ENCODE data around the gene FGF14.

FGF14 gene

DNA sequence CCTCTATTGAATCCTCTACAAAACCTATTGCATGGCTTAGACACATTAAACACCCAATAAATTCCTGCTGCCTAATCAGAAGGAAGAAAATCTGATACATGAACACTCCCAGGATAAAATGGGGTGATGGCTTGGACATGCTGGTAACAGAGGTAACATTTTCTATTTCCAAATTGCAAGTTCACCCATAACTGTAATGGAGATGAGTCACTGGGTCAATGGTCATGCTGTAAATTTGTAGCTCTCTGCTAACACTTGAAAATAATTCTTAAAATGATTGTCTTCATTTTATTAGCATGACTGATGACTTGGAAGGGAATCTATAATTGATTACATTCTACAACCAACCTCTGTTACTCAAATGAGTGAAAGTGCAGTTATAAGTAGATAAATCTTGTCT is 434.1 kb downstream of the FGF14 start:
- DNase-seq = no peak

GRCh38 chr13:101967216-101967615 is 434.6 kb downstream of the FGF14 start:
- no peak for DNase-seq

- no peak for DNase-seq
Measured at GRCh38 chr13:101965096-101965495, 436.8 kb downstream of the FGF14 start.

DNA sequence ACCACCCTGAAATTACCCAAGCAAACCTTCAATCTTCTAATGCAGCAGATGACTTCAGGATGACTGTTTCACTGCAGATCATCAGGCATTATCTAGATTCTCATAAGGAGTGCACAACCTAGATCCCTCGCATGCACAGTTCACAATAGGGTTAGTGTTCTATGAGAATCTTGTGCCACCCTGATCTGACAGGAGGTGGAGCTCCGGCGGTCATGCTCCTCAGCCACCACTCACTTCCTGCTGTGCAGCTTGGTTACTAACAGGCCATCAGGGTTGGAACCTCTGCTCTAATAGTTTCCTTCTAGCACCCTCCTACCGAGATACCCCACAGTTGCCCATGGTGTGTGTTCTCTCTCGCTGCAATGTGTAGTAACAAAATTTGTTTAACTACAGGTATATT is 442.8 kb downstream of the FGF14 start:
- DNase-seq = no peak

DNA sequence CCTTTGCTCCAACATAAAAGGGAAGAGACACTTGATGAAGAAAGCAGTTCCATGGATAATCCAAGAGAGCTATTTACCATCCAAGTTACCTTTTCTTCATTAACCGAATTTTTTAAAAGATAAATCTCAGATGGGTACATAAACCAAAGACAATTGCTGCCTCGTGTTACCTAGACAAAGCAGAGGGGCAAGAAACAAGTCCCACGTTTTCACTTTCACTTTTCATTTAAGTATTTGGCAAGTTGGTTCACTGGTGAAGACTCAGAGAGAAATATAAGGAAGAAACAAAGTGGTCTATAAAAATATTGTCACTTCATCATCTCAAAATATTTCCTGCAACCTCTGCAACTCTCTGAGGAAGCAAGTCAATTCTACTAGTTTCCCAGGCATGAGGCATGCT is 446.1 kb downstream of the FGF14 start:
- DNase-seq = no peak

- DNase-seq = no peak
Measured at GRCh38 chr13:101951114-101951513, 450.7 kb downstream of the FGF14 start.

- no peak for DNase-seq
Measured at GRCh38 chr13:101949681-101950080, 452.2 kb downstream of the FGF14 start.

GRCh38 chr13:101946401-101946800 is 455.4 kb downstream of the FGF14 start:
- no peak for DNase-seq

DNA sequence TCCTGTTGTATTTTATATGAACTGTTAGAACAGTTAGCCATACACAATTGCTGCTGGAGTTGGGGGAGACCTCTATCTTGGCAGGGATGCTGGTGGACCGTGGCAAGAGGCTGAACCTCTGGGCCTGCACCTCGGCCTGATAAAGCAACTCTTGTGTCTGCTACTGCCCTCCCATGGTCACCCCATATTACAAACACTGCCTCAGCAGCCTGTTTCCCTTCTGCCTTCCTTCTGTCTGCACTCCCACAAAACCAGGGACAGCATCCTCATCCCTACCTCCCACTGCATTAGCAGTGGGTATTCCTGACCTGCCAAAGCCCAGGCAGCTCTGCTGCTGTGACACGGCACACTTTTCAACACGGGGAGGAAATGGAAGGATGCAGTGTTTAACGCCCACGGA is 456.4 kb downstream of the FGF14 start:
- no peak for DNase-seq

GRCh38 chr13:101944521-101944920 is 457.3 kb downstream of the FGF14 start:
- DNase-seq = no peak

- DNase-seq = no peak
Measured at GRCh38 chr13:101942535-101943157, 459.2 kb downstream of the FGF14 start.

DNA sequence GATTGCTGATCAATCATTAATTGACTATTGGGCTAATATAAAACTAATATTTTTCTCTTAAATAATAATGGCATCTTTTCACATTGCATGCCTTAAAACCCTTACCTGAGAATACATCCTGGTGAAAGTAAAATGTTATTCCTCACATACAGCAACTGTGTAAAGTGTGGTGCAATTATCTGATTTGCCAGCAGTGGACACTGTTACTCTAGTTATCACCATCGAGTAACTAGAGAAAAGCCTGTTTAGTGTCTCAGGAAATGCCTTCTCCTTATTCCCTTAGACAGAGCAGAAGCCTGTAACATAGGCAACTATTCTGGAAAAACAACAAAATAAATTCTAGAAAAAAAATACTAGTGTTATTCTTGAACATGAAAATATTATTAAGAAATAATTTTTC is 459.8 kb downstream of the FGF14 start:
- peak; percentile 64 to 72 for DNase-seq

DNA sequence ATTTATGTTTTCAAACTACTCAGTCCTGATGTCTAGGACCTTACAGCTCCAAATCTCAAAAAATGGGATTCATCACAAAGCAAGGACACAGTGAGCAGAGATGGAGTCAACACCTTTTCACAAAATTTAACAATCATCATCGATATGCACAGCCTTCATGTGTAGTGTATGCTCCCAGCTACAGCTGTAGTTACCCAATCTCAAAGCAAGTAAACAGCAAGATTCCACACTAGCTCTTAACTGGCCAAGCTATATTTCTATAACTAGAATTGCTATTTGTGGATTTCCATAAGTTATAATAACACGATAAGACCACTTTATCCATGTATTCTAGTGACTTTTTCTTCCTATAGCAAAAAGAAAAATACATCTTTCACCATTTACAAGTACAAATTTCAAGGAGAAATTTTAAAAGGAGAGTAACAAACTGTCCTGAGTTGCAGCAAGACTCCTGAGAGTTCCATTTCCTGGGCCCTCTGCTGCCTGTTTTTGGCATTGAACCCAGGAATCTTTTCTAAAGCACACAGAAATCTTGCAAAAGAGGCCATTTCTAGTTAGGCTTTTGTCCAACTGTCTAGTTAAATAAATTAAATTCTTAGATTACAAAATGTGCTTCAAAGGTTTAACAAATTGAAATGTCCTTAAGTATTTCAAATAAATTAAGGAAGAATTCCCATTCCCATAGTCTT is 460.6 kb downstream of the FGF14 start:
- no peak for DNase-seq

DNA sequence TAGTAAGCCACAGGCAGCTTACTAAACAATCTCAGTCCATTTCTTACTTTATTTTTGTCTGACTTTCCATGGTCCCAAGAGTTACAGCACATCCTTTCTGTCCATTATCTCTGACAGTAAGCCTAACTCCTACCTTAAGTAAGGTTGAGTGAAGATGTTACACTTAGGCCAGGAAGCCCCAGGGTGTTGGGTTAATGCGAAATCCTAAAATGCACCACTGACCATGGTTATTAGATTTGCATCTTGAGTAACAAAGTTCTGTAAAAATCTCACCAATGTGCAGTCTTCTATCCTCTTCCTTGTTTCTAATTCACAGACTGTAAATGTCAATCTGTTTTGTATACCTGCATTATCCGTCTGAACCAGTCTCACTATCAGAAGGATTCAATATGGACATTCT is 462.5 kb downstream of the FGF14 start:
- no peak for DNase-seq

DNA sequence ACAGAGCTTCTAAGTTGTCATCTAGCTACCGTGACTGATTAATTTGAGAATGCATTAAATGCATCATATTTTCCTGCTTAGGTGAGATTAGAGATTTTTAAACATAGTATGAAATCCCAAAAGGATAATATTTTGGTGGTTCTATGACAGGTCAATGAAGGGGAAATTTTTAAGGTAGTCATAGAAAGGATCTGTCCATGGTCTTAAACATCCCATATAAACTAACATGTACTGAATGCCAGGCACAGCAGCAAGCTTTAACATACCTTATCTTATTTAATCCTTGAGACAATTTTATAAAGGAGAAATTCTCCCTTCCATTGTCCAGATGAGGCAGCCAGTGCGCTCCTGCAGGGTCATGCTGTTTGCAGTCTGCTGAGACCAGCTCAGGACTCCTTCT is 466.0 kb downstream of the FGF14 start:
- DNase-seq = no peak

DNA sequence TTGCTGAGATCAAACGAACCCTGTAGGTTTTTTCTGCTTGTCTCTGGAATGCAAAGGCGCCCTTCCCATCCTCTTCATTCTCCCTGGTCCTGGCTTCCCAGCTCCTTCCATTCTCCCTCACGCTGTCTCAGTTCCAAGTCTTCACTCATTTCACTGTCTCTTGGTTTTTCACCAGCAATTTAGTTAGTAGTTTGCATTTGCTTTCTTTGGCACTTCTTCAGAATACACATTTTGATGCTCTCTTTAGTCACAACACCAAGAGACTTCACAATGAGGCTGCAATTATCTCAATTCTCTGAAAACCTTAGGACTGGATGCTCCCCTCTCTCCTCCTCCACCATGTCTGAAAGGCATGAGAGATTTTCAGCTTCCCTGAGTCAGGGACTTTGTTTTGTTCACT is 470.7 kb downstream of the FGF14 start:
- DNase-seq = no peak

DNA sequence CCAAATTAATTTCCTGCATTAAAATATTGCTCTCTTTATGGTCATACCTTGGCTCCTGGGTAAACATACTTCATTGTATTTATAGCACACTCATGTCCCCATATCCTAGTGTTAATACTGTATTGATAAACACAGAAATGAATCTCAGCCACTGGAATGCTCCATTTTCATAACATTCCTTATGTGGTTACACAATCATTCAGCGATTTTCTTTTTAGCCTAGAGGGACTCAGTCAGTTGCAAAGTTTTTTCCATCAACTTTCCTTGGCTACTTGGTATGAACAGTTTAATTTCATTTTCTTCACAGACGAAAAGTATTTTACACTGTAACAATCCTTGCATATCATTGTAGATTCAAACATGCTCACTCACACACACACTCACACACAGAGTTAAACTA is 471.5 kb downstream of the FGF14 start:
- no peak for DNase-seq

GRCh38 chr13:101925731-101926130 is 476.1 kb downstream of the FGF14 start:
- DNase-seq = peak; percentile 55 to 79

DNA sequence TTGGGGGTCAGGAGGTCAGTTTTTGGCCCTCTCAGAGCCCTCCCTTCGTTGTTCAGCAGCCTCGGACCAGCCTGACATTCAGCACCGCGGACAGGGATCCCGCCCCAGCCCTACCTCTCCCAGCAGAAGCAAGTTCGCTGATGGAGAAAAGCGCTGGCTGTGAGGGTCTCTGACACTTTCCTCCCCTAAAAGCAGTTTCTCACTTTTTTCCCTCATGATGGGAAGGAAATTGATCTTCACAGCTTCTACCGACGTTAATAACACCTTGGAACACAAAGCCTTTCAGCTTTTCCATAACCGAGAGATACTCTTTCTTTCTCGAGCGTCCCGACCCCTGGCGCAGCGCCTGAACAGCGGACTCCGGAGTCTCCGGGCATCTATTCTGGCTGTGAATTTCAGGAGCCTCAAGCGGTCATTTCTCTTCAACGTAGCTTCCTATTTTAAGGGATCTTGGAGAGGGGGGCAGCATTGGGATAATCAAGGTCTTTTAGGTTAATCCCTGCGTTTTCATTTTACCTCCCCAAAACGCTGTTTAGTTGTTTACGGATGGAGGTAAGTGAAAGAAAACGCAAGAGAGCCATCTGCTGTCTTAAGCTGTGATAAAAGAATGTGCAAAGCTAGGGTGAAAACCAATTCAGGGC is 482.2 kb downstream of the FGF14 start:
- peak in 1 of 2 experiments; percentile 32 for DNase-seq

GRCh38 chr13:101917833-101918661 is 483.8 kb downstream of the FGF14 start:
- peak; percentile 92 to 94 for DNase-seq

DNA sequence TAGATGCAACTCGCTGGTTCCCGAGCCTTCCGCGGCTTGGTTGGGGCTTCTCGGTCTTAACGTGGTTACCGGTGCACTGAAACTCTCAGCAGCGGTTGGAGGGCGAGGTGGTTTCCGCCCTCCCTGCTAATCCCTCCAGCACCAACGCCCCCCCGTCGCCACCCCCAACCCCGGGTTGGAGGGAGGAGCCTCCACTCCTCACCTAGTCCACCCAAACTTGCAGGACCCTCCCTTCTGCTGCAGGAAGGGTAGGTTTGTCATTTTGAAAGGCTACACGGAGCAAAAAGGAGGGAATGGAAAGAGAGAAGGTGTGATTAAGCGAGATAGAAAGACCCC is 484.4 kb downstream of the FGF14 start:
- peak; percentile 83 to 94 for DNase-seq

GRCh38 chr13:101916775-101917474 is 484.9 kb downstream of the FGF14 start:
- no peak for DNase-seq
